ENCODE measurements around the gene JARID2. TPM values are rescaled to one million over a fixed set of nuclear protein-coding genes. Genes with fewer than 3 reads are reported as not detected.

Gene JARID2
- total RNA-seq, 4 donors from 2014 or later: 6.6 to 8.1 (median 7.5) TPM

DNA sequence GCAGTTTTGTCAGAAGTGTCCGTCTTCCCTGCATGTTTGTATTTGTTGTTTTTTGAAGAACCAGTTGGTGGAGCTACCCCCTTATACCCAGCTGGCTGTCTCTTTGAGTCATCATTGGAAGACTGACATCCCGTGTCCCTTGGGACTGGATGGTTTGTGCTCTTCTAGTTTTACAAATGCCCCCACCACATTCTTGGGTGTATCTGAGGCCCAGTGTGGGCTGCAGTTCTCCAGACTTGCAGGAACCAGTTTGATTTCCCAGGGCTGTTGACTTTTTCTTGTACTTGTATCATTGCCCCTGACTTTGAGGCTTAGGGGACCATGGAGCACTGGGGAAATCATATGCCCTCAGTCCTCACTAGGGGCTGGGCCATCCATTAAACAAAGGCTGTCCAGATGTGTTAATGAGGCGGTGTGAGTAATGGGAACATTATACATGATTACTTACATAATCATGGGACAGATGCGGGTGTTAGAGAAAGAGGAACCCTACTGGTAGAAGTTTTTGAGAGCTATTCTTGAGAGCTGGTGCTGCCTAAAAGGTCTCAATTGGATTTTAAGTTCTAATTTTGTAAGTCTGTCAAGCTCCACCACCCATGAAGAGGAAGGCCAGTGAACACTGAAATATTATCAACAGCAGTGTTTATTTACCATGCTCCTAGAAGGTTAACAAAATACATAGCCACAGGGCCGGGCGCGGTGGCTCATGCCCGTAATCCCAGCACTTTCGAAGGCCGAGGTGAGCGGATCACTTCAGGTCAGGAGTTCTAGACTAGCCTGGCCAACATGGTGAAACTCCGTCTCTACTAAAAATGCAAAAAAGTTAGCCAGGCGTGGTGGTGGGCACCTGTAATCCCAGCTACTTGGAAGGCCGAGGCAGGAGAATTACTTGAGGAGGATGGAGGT, 8.5 kb downstream of the JARID2 start:
- WGBS, 2 donors: 56 to 62% methylated on average over 14 of the region's 14 CpGs
- Histone ChIP-seq H3K4me3 (replicated peaks in 1 of 3) (no peak overlapping the region), H3K9me3 (no peaks in the 10 kb centered on the region), H3K4me1 (peaks cover 21 to 24% of the 10 kb centered on the region in 2 donors), H3K36me3 (no peaks in the 10 kb centered on the region), H3K27ac (no peak overlapping the region), H3K27me3 (no peaks in the 10 kb centered on the region)
- DNase-seq: peak; percentile 65 to 70
- intact Hi-C loops (cut with DNase I): no loop called here
- TF ChIP-seq CTCF (IDR thresholded peaks at IDR 0.05) (peak in 2 of 6 experiments; percentile 7 to 12), POLR2A (IDR thresholded peaks at IDR 0.05) (no peak)

DNA sequence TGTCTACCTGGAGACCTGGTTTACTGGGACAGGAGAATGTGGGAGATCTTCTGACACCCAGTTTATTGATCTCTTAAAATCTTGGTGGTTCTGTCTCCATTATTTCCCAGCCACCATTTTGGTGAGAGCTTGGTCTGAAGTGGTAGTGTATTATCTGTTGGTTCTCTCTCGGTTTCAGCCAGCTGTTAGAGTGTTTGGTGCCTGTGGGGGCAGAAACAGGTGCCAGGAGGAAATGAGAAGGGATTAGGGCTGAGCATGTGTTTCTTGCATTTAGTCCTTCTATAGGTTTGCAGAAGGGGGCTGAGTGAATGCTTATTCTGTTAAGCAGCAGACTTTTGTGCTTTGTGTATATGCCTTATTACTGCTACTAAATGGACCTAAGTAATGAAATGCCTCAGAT, 9.6 kb downstream of the JARID2 start:
- Histone ChIP-seq H3K4me1 (peaks cover 23 to 29% of the 10 kb centered on the region in 2 donors), H3K4me3 (replicated peaks in 1 of 3) (no peak overlapping the region), H3K36me3 (no peaks in the 10 kb centered on the region), H3K27ac (no peak overlapping the region), H3K9me3 (no peaks in the 10 kb centered on the region), H3K27me3 (no peaks in the 10 kb centered on the region)
- TF ChIP-seq CTCF (IDR thresholded peaks at IDR 0.05): no peak
- TF ChIP-seq POLR2A (IDR thresholded peaks at IDR 0.05): no peak
- no peak for DNase-seq
- intact Hi-C loops (cut with DNase I): no loop called here
- 82 to 92% methylated on average over 1 of the region's 1 CpG for WGBS, 2 donors

DNA sequence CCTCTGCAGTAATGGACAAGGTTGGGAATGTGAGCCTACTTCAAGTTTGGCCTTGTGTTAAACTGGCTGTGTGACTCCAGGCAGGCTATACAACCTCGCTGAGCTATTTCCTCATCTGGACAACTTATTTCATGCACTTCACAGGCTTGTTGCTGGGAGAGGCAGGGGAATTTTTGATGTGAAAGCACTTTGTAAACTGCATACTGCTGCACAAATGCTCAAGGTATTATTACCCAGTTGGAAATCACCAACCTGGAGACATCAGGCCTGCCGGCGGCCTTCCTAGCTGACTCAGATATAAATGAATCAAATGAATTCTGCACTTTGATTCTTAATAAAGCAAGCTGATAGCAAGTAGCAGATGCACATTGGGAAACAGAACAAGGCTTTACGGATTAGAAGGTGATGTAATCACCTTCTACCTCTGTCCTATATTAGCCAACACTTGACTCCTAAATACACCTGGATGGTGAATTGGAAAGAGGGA, 10.1 kb downstream of the JARID2 start:
- H3K9me3 ChIP-seq: no peaks in the 10 kb centered on the region
- intact Hi-C loops (cut with DNase I): no loop called here
- 92 to 96% methylated on average over 4 of the region's 4 CpGs for WGBS, 2 donors
- H3K27ac ChIP-seq: no peak overlapping the region
- H3K27me3 ChIP-seq: no peaks in the 10 kb centered on the region
- no peak for DNase-seq
- H3K36me3 ChIP-seq: no peaks in the 10 kb centered on the region
- H3K4me1 ChIP-seq: peaks cover 28 to 32% of the 10 kb centered on the region in 2 donors
- H3K4me3 ChIP-seq (replicated peaks in 1 of 3): no peak overlapping the region
- no peak for TF ChIP-seq POLR2A (IDR thresholded peaks at IDR 0.05)
- TF ChIP-seq CTCF (IDR thresholded peaks at IDR 0.05): no peak

- TF ChIP-seq POLR2A (IDR thresholded peaks at IDR 0.05) (no peak), CTCF (IDR thresholded peaks at IDR 0.05) (no peak)
- intact Hi-C loops (cut with DNase I): no loop called here
- 77 to 82% methylated on average over 8 to 9 of the region's 9 CpGs for WGBS, 2 donors
- Histone ChIP-seq H3K4me1 (peaks cover 23 to 29% of the 10 kb centered on the region in 2 donors), H3K27me3 (no peaks in the 10 kb centered on the region), H3K9me3 (no peaks in the 10 kb centered on the region), H3K4me3 (replicated peaks in 1 of 3) (no peak overlapping the region), H3K36me3 (no peaks in the 10 kb centered on the region), H3K27ac (no peak overlapping the region)
- DNase-seq: no peak
Measured at GRCh38 chr6:15256538-15257271, 10.8 kb downstream of the JARID2 start.

Measured in thyroid gland (tissue), 4 donors.